Large intestine (tissue), 3 donors: Measurements from ENCODE around the gene FLT3. TPM values are rescaled to one million over a fixed set of nuclear protein-coding genes. Genes with fewer than 3 reads are reported as not detected.
A peak's percentile ranks its signal among the peaks of the same experiment; 100 is the strongest.

Experiments used
- DNase-seq, 2 donors: peaks; one replicate each; pipeline versions ENCODE4 v3.0.0 to v3.0.0-alpha.2; 2013
- H3K27ac ChIP-seq: one replicate; pipeline ENCODE4 v1.5.1; 2013; ENCODE audit warnings: low read length
- H3K27me3 ChIP-seq: 2 replicates; pipeline ENCODE4 v1.6.1; 2013; ENCODE audit warnings: low read length; ENCODE audit not compliant: control insufficient read depth, insufficient read depth
- H3K36me3 ChIP-seq: 2 replicates; pipeline ENCODE4 v1.6.1; 2013; ENCODE audit warnings: low read length; ENCODE audit not compliant: control insufficient read depth, insufficient read depth
- H3K4me1 ChIP-seq: one replicate; pipeline ENCODE4 v1.6.1; 2013; ENCODE audit warnings: low read length; ENCODE audit not compliant: control insufficient read depth, insufficient read depth
- H3K4me3 ChIP-seq: one replicate; pipeline ENCODE4 v1.5.1; 2013; ENCODE audit warnings: low read length
- H3K9me3 ChIP-seq: one replicate; pipeline ENCODE4 v1.6.1; 2013; ENCODE audit warnings: mild to moderate bottlenecking, low read depth, low read length, moderate library complexity; ENCODE audit not compliant: control insufficient read depth
- WGBS: methylation state at CpG from one replicate; pipeline ENCODE4 v1.1.5; 2013; ENCODE audit warnings: low lambda C conversion rate; ENCODE audit not compliant: insufficient coverage; 5-methylcytosine and 5-hydroxymethylcytosine counted together
- polyA plus RNA-seq: library from polyadenylated mRNA; unstranded; fragments of 120-200 nt; gene quantifications from one replicate; pipeline ENCODE4 v1.2.1, GENCODE V29; 2013

The FLT3 gene
- polyA plus RNA-seq, 1 donor: 1.1 TPM

DNA sequence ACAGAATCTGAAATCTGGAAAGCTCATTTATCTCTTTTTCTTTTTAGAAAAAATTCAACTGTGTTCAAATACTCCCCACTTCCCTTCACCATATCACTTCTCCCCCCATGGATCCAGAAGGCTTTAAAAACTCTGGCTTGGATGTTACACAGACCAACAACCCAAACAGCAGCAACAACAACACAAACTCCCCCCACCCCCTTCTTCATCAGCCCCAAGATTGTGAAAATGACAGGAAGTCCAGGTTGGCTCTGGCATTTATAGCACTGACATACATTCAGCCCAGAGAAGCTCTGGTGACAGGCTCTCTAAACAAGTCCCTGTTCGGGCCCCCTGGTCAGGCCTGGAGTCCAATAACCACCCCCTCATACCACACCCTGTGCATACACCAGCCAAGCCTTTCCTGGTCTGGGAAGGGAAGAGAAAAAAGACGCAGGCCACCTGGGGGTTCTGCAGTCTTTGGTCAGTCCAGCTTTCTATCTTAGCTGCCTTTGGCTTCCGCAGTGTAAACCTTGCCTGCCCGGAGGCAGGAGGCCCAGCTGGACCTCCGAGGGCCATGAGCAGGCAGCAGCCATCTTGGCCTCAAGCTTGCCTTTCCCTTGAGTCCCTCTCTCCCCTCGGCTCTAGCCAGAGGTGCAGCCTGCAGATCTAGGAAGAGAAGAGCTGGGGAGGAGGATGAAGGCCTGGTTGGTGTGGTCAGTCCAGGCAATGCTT, 138.1 kb downstream of the FLT3 start:
- Histone ChIP-seq H3K4me1 (peaks cover 45% of the 10 kb centered on the region), H3K27me3 (peaks cover 65% of the 10 kb centered on the region), H3K36me3 (peaks cover 41% of the 10 kb centered on the region), H3K27ac (peak overlapping the region; percentile 98), H3K9me3 (peaks cover 8% of the 10 kb centered on the region), H3K4me3 (peak overlapping the region; percentile 87)
- WGBS: no CpG with 5 or more reads among the region's 6 CpGs
- DNase-seq: peak; percentile 90 to 95

DNA sequence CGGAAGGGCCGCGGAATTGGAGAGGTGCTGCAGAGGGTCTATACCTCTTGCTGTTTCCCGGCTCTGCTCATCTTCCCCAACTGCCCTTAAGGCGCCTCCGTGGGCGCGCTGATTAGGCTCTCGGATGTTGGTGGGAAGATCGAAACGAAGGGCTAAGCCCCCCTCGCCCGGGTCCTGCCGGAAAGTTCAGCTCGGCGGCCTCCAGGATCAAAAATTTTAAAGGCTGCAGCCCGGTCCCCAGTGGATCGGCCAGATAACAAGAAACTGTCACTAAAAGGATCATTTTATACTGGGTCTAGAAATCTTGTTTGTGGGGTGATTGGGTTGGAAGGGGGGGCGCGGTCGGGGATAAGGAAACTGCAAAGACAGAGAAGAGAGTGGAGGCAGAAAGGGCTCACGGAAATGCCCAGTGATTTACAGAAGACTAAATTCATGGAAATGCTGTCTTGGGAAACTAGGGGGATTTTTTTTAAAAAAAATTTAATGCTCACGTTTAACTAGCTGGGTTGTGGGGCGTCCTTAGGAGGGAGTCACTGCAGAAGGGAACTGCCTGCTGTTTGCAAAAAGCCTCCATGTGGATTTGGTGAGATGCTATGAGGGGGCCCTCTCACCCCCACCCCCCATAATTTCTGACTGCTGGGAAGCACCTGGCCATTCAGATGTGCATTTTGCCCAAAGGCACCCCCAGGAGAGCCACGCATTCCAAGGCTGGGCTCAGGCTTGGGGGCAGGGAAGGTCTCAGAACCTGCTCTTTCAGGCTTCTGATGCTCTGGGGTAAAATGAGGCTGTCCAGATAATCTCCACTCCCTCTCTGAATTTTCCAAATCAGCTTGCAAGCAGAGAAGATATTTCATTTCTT, 138.9 kb downstream of the FLT3 start:
- peaks cover 58% of the 10 kb centered on the region for H3K27me3 ChIP-seq
- peak overlapping the region; percentile 98 for H3K27ac ChIP-seq
- peak overlapping the region; percentile 29 for H3K4me3 ChIP-seq
- WGBS: 0% methylated on average over 2 of the region's 25 CpGs
- peaks cover 37% of the 10 kb centered on the region for H3K36me3 ChIP-seq
- DNase-seq: peak in 1 of 2 donors; percentile 30
- H3K9me3 ChIP-seq: peaks cover 5% of the 10 kb centered on the region
- H3K4me1 ChIP-seq: peaks cover 45% of the 10 kb centered on the region

DNA sequence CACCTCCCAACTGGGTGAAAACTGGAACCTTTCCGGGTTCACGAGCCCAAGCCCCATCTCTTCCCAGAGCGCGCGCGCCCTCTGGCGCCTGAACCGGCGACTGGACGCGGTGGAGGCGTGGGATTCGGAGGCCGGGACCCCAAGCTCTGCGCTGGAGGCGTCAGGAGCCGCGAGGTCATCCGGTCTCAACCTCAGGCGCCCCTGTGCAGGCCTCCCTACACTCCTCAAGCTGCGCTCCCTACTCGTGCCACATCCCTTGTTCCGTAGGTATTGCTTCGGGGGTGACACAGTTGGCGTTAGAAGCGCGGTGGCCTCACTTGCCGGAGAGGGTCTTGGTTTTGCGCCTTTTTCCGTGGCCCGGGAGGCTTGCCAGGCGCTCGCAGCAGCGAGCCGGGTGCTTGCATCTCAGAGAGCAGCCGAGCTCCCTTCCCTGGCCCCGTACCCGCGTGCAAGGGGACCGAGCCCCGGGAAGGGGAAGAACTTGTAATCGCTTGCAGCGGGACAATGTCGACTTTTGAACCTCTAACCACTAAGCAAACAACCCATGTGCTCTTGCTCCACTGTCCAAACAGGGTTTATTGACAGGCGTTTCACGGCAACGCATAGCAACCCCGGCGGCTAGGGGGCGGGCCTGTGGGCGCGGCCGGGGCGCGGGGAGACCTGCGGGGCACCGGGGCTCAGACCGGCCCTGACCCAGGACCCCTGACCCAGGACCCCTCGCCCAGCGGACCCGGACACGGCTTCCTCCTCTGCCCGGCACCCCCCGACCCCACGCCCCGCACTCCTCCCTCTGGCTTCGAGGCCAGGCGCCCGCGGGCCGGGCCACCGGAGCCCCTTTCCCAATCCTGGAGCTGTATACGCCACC, 139.8 kb downstream of the FLT3 start:
- DNase-seq: peak; percentile 93 to 97
- peaks cover 33% of the 10 kb centered on the region for H3K36me3 ChIP-seq
- peaks cover 5% of the 10 kb centered on the region for H3K9me3 ChIP-seq
- peak overlapping the region; percentile 98 for H3K27ac ChIP-seq
- WGBS: no CpG with 5 or more reads among the region's 73 CpGs
- peaks cover 47% of the 10 kb centered on the region for H3K4me1 ChIP-seq
- peaks cover 55% of the 10 kb centered on the region for H3K27me3 ChIP-seq
- peak overlapping the region; percentile 42 for H3K4me3 ChIP-seq

DNA sequence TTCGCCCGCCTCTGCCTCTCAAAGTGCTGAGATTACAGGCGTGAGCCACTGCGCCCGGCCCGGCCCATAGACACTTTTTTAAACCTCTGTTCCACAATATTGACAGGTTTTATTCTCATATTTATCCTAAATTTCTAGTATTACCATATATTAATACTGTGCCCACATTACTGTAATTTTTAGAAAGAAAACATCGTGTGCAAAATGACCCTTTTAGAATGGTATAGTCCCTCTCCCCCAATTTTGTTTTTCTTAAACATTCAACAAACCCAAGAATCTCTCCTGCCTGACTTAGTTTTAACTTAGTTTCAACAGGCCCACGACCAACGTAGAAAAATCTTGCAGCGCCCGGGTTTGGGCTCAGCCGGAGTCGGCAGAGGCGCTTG, 140.4 kb downstream of the FLT3 start:
- H3K4me3 ChIP-seq: peak overlapping the region; percentile 42
- H3K36me3 ChIP-seq: peaks cover 28% of the 10 kb centered on the region
- peaks cover 49% of the 10 kb centered on the region for H3K4me1 ChIP-seq
- peaks cover 51% of the 10 kb centered on the region for H3K27me3 ChIP-seq
- peaks cover 5% of the 10 kb centered on the region for H3K9me3 ChIP-seq
- WGBS: no CpG with 5 or more reads among the region's 14 CpGs
- DNase-seq: no peak
- peak overlapping the region; percentile 98 for H3K27ac ChIP-seq

DNA sequence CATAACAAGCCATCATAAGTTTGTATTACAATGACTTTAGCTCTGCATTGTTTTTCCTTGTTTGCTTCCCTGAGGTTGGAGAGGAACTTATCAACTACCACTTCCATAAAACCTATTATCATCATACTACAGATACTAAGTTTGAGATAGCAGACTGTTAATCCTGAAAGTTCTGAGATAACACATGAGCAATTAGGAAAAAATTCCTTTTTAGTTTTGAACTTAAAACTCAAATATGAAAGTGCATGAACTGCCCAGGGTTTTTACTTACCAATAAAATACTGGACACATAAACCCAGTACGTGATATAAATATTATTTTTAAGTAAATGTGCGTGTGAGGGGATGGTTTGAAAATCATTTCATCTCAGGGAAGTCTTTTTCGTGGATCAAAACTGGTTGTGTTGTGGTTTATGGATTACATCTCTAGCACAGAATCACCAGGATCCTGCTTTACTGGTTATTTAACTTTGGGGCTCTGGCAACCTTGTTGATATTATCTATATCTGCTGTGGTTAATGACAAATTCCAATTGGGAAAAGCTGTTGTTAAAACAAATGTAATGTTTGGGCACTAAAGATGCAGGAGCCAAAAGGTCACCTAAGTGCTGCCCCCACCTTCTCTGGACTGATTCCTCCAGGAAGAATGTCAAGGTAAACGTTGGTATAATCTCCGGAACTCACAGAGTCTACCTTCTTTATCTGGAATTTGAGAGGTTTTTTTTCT, 143.6 kb downstream of the FLT3 start:
- Histone ChIP-seq H3K9me3 (peaks cover 5% of the 10 kb centered on the region), H3K4me3 (no peak overlapping the region), H3K27me3 (peaks cover 55% of the 10 kb centered on the region), H3K27ac (peak overlapping the region; percentile 49), H3K4me1 (peaks cover 32% of the 10 kb centered on the region), H3K36me3 (peaks cover 6% of the 10 kb centered on the region)
- WGBS: 0% methylated on average over 1 of the region's 5 CpGs
- DNase-seq: peak in 1 of 2 donors; percentile 68

DNA sequence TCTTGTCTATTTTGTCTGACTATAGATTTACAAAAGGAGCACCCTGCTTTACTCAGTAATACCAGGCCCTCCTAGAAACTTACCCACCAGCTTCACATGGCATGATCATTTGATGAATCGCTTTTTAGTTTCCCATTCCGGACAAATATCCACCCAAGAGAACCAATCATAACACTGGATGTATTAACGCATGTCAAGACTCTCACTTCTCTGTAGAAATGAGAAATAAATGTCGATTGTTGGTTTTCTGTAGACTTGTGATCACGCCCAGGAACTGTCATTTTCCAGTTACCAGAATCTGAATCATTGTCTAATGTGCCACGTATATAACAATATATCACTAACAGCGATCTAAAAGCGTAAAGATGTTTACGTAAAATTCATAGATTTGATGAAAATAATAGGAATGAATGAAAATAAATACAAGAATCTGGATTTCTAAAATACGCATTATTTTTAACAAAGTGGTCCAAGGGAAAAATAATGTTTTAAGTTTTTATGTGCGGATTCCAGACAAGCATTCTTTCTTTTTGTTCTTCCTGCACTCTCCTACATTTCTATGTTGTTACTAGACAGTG, 145.3 kb downstream of the FLT3 start:
- Histone ChIP-seq H3K27me3 (peaks cover 41% of the 10 kb centered on the region), H3K9me3 (no peaks in the 10 kb centered on the region), H3K4me1 (peaks cover 26% of the 10 kb centered on the region), H3K4me3 (peak overlapping the region; percentile 64), H3K36me3 (no peaks in the 10 kb centered on the region), H3K27ac (peak overlapping the region; percentile 94)
- peak in 1 of 2 donors; percentile 52 for DNase-seq
- 69% methylated on average over 6 of the region's 11 CpGs for WGBS

DNA sequence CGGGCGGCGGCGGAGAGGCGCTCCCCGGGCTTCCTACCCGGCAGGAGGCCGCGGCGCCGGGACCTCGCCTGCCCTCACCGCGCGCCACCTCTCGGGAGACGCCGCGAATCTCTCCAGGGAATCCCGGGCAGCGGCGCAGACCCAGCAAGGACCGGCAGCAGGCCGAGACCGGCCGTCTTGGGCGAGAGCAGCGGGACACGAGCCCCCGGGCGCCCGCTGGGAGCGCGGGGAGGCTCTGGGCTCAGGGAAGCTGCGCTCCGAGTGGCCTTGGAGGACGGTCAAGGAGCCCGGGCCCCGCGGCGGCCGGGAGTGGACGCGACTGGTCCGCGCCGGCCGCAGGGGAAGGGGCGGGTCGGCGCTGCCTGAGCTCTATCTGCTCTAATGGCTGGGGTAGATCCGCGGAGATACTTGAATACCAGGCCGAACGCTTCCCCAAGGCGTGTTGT, 145.9 kb downstream of the FLT3 start:
- no peaks in the 10 kb centered on the region for H3K36me3 ChIP-seq
- whole genome bisulfite sequencing: no CpG with 5 or more reads among the region's 56 CpGs
- H3K9me3 ChIP-seq: no peaks in the 10 kb centered on the region
- H3K27me3 ChIP-seq: peaks cover 37% of the 10 kb centered on the region
- peak overlapping the region; percentile 94 for H3K27ac ChIP-seq
- peaks cover 21% of the 10 kb centered on the region for H3K4me1 ChIP-seq
- peak overlapping the region; percentile 64 for H3K4me3 ChIP-seq
- DNase-seq: peak in 1 of 2 donors; percentile 82

DNA sequence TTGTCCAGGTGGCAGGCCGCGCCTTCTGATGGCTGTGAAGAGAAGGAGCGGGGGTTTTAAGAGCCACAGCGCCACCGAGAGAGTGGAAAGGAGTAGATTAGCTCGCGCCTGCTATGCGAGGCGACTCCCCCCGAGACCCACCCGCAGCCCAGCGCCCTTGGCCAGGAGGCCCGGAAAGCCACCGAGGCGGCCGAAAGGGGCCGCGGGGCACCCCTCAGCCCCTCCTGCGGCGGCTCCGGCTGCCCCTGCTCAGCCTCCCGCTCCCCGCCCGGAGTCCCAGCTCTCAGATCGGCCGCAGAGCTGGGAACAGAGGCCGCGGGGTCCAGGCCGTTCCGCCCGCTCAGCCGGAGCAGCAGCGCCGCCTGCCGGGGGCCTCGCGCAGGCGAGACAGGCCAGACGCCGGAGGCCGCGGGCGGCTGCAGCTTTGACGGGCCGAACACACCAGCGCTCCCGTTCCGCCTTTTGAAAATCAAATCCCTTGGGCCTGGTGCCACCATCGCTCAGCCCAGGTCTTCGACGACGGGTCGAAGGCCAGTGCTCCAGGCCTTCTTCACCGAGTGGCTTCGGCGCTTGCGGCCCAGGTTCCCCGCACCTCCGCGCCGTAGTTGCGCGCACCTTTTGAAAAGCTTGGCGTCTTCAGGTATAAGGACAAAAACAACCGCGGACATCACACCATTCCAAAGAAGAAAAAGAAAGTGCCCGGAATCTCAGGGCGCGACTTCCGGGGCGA, 146.5 kb downstream of the FLT3 start:
- peak overlapping the region; percentile 94 for H3K27ac ChIP-seq
- no peaks in the 10 kb centered on the region for H3K36me3 ChIP-seq
- peak overlapping the region; percentile 64 for H3K4me3 ChIP-seq
- no CpG with 5 or more reads among the region's 71 CpGs for WGBS
- H3K9me3 ChIP-seq: no peaks in the 10 kb centered on the region
- H3K4me1 ChIP-seq: peaks cover 16% of the 10 kb centered on the region
- peaks cover 33% of the 10 kb centered on the region for H3K27me3 ChIP-seq
- peak; percentile 90 to 94 for DNase-seq
